HG03159 (cell line): ENCODE data around the gene FAM76A.

Source experiments
- ATAC-seq: cut with Tn5 transposase; IDR thresholded peaks from one replicate; pipeline ENCODE4 v1.9.1; 2021; ENCODE audit warnings: mild to moderate bottlenecking, moderate library complexity; ENCODE audit not compliant: unreplicated experiment

FAM76A gene

DNA sequence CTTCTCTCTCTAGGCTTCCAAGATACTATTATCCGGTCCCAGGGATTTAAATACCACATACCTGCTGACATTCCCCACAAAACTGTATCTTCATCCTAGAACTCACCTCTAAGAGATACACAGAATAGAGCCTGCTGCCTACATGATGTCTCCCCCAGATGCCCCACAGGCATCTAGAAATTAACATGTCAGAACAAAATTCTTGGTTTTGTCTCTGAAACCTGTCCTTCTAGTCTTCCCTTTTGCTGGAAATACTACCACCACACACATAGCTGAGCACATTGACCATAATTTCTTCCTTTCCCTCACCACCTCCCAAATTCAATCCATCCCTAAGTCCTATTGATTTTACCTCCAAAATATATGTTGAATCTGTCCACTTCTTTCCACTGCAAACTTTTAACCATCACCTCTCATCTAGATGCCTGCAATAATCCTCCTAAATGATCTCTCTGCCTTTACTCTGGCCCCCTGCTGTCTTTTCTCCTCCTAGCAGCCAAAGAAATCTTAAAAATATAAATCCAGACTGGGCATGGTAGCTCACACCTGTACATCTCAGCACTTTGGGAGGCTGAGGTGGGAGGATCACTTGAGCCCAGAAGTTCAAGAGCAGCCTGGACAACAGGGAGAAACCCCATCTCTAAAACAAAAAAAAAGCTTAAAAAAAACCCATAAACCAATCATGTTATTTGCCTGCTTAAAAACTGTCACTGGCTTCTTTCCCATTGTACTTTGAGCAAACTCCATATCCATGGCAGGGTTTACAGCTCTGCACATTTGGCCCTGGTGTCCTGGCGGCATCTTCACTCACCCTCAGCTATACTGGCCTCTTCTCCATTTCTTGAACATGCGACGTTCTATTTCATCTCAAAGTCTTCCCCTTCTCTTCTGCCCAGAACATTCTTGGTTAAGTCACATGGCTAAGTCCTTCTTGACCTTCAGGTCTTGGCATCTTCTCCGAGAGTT is 6.2 kb upstream of the FAM76A start:
- ATAC-seq = no peak

DNA sequence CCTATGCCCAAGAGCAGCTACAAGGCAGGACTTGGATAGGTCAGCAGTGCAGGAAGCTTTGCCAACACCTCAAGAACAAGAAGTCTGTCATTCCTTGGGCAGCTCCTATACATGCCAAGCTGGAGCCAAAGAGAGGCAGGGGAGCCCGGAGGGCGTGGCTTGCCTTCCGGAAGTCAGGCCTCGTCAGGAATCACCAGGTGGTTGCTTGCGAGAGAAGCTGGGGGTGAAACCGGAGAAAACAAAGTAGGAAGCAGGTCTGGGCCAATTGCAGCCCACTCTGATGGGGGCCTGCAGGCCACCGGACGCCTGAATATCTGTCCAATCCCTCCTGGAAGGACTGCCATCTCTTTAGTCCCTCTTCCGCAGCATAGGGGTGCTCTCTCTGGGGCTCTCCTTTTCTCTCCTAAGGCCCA is 794 bp upstream of the FAM76A start:
- ATAC-seq = no peak

DNA sequence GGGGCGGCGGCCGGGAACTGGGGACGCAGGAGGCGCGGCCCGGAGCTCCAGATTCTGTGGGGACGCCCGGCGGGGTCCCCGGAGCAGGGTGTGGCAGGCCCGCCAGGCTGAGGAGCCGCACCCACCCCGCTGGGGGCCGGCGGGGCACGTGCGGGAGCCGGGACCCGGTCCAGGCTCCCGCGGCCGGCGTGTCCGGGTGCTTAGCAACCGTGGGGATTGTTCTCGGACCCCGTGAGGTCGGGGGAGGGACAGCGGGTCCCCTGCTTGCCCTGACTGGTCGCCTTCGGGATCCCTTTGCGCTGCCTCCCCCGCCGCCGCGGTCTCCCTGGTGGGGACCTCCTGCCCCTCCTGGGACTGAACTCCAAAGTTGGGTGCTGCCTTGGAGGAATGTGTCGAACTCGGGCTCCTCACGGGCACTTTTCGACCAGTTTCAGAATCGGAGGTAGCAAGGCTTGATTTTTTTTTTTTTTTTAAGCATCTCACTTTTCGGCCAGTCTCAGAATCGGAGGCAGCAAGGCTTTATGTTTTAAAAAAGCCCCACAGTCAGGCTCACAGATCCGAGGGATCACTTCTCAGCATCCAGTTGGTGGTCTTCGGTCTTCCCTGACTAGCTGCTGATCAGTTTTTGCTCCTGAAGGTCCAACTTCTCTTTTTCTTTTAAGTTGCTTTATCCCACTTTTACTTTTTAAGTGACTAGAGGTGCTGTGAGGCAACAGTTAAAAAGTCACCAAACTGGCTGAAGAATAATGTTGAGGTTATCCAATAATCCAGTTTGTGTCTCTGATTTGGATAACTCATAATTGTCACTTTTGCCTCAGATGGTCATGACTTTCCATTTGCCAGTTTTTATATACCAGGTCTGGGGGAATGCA is 648 bp downstream of the FAM76A start:
- peak; percentile 35 for ATAC-seq

DNA sequence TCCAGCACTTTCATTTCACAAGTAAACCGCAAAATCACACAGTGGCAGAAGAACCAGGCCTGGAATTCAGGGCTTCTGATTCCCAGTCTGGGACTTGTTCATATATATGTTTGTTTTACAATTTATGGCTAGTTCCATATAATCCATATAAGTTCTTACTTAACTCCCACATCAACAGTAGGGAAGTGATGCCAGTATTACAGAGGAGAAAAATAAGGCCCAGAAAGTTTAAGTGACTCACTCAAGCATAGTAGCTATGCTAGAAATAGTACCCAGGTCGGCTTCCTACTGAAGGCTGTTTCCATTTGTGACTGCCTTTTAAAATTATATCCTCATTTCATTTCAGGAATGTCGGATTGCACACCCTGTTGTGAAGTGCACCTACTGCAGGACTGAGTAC is 1.4 kb downstream of the FAM76A start:
- no peak for ATAC-seq

DNA sequence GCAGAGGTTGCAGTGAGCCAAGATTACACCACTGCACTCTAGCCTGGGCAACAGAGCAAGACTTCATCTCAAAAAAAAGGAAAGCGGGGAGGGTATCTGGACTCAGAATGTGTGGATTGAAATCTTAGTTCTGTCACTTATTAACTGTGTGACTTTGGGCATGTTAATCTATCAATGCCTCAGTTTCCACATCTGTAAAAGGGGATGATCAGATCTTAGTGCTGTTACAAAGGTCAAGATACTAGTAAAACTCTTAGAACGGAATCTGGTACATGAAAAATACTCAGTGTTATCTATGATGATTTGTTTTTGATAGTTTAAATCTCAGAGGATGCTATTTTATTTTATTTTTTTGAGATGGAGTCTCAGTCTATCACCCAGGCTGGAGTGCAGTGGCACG is 10.5 kb downstream of the FAM76A start:
- no peak for ATAC-seq

DNA sequence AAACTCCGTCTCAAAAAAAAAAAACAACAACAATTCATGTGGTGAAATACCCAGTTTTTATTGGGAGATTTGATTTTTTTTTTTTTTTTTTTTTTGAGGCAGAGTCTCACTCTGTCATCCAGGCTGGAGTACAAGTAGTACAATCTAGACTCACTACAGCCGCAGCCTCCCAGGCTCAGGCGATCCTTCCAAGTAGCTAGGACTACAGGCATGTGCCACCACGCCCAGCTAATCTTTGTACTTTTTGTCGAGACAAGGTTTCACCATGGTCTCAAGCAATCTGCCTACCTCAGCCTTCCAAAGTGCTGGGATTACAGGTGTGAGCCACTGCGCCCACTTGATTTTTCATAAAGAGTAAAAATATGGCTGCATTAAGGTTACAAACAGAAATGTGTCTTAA is 15.4 kb downstream of the FAM76A start:
- no peak for ATAC-seq

DNA sequence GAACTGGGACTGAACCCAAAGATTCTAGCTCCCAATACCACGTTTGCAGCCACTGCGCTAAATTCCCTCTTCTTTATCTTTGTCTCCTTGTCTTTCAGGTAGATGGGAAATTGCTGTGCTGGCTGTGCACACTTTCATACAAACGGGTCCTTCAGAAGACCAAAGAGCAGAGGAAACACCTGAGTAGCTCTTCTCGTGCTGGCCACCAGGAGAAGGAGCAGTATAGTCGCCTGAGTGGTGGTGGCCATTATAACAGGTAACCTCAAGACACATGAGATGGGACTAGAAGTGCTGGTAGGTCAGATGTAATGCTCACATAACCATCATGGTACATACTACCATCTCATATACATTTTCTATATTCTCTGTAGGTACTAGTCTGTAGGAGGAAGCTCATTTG is 18.8 kb downstream of the FAM76A start:
- no peak for ATAC-seq

DNA sequence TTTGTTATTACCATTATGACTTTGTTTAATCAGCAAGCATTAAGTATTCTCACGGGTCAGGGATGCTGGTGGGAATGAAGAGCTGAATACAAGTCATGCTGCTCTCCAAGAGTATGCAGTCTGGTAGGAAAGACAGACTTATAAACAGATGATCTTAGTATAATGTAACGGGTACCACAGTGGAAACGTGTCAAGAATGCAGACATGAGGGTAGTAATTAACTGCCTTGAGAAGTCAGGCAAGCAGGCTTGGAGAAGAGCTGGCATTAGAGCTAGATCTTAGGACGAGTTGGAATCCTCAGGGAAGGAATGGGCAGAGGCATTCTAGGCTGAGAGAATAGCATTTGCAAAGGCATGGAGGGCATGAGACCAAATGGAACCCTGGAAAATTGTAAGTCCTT is 19.7 kb downstream of the FAM76A start:
- ATAC-seq = no peak

DNA sequence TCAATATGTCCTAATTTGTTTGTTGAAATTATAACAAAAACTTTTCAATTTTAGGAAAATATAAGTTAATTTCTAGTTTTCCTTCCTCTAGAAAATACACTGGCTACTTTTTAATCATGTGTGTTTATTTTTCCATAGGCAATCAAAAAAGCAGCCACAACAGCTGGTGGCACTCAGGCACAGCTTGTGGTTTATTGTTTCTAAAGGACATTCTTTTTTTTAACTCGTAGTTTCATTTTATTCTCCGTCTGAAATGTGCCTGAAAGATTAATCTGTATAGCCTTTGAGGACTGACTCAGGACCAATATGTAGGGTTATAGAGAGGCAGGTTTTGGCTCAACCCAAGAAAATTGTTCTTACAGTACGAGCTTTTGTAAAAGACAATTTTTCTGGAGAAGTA is 26.6 kb downstream of the FAM76A start:
- no peak for ATAC-seq

DNA sequence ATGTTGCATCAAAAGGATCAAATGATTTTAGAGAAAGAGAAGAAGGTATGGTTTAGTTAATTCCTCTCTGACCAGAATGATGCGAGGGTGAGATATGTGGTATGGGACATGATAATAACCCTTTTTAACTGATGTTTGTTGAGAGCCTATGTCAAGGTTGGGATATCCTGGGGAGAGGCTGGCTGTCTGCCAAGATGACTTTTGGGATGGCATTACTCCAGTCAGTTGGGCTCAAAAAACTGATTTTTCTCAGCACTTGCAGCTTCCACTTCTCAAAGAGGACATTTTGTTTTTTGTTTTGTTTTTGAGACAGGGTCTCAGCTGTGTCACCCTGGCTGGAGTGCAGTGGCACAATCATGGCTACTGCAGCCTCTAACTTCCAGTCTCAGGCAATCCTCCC is 29.5 kb downstream of the FAM76A start:
- no peak for ATAC-seq

DNA sequence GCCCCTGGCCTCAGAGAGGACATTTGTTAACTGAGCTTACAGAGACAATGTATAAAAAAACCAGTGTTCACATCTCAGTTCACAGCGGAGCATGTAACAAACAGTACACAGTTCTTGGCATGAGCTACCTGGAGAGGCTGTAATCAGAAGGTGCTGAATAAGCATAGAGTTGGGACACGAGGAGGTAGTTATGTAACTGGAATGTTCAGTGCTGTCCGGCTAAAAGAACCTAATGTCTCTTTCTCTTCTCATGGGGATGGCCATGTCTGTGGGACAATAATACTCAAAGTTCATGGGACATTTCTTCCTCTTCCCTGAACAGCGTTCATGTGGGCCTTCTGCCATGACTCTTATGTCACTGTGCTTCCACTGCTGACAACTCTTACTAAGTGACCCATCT is 30.1 kb downstream of the FAM76A start:
- no peak for ATAC-seq

DNA sequence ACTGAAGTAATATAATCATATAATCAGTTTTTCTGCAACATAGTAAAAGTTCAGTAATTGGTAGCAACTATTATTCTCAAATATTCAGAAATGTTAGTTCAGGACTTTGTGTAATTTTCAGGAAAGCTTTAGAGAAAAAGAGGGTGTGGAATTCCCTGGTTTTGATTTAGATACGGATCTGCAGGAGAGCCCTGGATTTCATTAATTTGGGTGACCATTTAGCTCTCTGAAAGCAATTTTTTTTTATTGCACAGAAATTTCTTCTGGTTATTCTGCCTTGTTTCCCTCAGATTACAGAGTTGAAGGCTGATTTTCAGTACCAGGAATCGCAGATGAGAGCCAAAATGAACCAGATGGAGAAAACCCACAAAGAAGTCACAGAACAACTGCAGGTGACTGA is 33.5 kb downstream of the FAM76A start:
- no peak for ATAC-seq

DNA sequence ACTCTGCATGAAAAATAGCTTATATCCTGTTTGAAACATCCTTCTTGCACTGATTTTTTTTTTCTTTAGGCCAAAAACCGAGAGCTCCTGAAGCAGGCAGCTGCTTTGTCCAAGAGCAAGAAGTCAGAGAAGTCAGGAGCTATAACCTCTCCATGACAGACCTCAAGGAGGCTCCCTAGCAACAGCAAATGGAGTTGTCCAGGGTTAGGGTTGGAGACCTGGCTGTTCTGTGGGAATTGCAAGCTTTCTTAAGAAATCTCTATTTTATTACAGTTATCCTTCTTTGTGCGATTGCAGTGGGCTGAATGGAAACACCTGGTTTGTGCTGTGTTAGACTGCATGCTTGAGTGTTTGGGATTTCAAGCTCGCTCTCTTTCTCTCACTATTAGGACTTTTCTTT is 34.7 kb downstream of the FAM76A start:
- ATAC-seq = no peak

DNA sequence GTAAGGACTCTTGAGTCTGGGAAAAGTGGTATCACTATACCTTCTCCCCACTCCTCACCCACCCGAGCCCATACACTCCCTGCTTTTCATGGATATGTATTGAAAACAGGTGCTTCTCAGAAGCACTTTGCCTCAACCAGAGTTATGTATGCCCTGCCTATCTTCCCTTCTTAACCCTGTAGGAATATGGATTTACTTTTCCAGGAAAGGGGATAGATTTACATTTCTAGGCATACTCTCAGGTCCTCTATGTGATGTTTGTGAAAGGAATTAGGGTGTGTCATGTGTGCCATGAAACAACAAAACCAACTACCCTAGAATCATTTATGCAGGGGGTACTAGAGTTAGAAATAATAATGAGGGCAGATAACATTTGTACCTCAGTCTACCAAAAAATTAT is 36.3 kb downstream of the FAM76A start:
- ATAC-seq = no peak

DNA sequence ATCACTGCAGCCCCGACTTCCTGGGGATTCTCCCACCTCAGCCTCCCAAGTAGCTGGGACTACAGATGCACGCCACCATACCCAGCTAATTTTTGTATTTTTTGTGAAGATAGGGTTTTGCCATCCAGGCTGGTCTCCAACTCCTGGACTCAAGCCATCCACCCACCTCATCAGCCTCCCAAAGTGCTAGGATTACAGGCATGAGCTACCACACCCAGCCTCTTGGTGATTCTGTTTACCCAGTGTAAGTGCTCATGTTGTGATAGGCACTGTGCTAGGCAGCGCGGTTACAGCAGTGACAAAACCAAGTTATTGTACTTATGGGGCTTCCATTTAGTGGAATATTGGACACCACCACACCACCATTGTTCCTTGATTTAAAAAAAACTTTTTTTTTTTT is 37.6 kb downstream of the FAM76A start:
- ATAC-seq = no peak

DNA sequence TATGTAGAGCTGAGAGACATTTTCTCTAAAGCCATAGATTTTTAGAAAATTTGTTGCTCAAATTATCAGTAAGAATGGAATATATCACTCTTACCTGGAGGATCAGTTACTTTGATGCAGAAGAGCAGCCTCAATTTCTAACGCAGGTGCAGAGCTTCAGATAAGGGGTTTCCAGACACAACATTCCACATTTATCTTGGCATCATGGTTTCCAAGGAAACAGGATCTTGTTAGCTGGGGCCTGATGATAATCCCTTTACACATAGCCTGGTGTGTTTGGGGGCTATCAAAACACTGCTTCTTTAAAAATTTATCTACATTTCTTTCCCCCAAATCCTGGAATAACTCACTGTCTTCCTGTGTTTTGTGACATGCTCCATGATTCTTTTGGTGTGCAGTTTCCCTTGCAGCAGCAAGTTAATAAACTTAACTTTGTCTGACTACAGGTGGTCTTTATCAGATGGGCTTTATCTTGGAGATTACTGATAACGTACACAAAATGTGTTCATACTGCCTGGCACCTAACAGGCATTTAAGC is 44.6 kb downstream of the FAM76A start:
- ATAC-seq = no peak

DNA sequence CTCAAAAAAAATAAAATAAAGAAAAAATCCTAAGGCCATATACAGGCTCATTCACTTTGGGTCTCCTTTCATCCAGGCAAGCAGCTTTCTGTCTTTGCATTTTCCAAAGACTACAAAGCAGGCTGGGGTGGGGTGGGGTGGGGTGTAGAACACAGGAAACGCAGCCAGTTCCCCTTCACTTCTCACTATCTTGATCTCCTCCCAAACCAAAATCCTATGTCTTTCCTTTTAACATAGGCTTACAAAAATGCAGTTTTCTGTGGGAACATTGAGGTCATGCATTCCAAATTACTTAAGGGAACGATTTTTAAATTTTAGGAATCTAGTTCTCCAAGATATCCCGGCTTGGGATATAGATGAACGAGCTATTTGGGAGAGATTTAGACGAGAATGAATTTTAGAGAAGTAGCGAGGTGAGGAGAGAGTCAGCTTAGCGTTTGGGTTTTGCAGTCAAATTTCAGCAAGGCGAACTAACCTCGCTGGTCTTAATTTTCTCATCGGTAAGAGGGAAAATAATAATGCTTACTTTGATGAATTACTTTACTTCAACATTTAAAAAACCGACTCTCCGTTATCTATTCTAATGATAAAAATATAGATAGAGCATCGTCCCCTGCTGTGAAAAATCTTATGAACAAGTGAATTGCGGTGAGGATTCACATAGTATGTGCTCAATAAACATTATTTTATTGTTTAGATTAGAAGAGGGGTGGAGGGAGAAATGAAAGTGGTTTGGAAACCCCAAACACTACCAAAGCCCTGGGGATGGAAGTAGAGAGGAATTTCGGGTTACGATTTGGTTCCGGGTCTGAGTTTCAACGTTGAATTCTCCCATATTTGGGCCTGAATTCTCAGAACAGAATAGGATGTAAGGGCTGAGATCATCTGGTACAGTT is 46.5 kb downstream of the FAM76A start:
- no peak for ATAC-seq

DNA sequence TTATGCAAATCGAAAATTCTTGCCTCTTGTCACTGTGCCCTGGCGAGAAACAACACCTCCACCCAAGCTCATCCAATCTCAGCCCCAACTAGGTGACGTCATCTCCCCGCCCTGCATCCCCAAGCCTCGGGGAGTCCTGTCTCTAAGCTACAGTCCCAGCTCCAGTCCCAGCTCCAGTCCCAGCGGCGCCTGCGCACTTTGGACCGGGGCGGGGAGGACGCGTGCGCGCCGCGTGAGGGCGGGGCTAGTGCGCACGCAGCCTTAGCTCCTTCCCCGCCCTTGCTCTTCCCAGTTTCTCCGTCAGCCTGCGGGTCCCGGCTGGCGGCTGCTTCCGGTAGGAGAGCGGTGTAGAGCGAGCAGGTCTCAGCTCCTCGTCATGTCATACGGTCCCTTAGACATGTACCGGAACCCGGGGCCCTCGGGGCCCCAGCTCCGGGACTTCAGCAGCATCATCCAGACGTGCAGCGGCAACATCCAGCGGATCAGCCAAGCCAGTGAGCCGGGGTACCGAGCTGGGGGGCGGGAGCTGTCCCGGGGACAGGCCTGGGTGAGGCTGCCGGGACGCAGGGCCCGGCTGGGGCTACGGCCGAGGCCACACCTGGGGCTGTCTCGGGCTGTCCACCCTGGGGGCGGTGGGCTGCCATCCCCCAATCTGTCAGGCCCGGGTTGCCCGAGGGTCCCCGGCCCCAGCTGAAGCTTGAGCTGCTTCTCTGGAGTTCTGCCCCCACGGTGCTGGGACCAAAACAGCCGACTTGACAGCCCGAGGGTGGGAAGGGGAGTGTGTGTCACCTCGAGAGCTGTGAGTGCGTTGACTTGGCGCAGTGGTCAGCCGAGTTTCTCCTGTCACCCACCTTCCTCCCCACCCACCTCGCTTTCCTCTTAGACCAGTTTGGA is 47.4 kb downstream of the FAM76A start, which contains the start of gene STX12:
STX12 (plus strand) TSS at position 288 of the 894 bp plus-strand sequence; CDS start at position 377, 89 bp downstream.
- peak; percentile 96 for ATAC-seq

DNA sequence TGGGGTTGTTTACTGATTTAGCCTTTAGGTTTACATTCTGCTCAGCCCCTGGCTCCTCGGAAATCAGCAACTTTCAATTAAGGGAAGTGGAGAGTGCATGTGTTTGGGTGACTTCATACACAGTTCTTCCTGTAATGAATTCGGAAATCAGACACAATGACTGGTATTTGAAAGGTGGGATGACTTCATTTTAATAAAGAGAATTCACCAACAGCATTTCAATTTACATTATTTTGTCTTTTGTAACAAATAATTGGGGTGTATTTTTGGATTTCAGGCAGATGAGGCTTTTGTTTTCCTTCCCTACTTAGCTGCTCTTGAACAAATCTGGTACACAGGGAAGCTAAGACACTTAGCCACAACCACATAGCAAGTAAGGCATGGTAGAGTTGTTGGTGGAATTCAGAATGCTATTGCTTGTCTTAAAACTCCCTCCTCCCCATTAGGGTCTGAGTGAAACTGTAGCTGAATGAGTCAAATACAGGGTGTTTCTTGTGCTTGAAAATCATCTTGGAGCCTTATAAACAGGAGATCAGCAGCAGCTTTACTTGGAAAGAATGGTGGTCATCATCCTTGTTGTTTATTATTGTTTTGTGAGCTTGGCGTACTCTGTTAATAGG is 48.2 kb downstream of the FAM76A start:
- ATAC-seq = no peak
